Measurements from ENCODE around the gene OR5J2. TPM values are rescaled to one million over a fixed set of nuclear protein-coding genes. Genes with fewer than 3 reads are reported as not detected.

OR5J2 gene
- polyA plus RNA-seq, 1 experiment: not detected

GRCh38 chr11:56163804-56164203 is 12.6 kb upstream of the OR5J2 start:
- TF ChIP-seq CTCF (IDR thresholded peaks at IDR 0.05; ENCODE audit: insufficient read depth, low read depth, low read length): no peak
- POLR2A ChIA-PET: no interaction called here
- Histone ChIP-seq H3K36me3 (ENCODE audit: control insufficient read depth, insufficient read depth, low read length) (no peaks in the 10 kb centered on the region), H3K4me3 (ENCODE audit: low read depth, low read length) (no peak overlapping the region), H3K27me3 (ENCODE audit: control insufficient read depth, insufficient read depth, low read length) (no peaks in the 10 kb centered on the region)
- CTCF ChIA-PET: no interaction called here
- no peak for DNase-seq (ENCODE audit: low read depth)

DNA sequence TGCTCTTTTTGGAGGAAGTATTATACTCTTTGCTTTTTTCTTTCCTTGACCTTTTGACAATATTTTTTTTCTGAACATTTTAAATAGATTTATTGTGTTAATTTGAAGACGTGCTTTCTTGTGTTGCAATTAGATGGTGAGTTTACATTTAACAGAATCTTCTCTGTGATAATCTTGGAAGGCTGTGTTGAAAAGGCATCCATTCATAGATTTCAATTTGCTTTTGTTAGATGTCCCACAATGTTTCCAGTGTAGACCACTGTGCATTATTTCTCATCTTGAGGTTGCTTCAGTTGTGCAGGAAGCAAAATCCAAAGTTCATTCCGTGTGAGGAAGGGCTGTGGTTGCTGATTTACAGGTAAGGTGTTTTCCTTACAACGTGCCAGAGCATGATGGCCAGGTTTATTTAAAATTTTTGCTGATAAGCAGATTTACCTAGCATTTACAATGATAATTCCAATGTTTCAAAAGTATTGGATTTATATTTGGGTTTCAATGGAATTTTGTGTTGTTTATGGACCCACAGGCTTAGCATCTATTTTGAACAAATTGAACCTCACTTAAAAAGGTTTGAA is 4.1 kb upstream of the OR5J2 start:
- H3K36me3 ChIP-seq (ENCODE audit: control insufficient read depth, insufficient read depth, low read length): no peaks in the 10 kb centered on the region
- ChIA-PET POLR2A (no interaction called here), CTCF (no interaction called here)
- no peak for DNase-seq (ENCODE audit: low read depth)
- no peaks in the 10 kb centered on the region for H3K27me3 ChIP-seq (ENCODE audit: control insufficient read depth, insufficient read depth, low read length)
- no peak overlapping the region for H3K4me3 ChIP-seq (ENCODE audit: low read depth, low read length)
- TF ChIP-seq CTCF (IDR thresholded peaks at IDR 0.05; ENCODE audit: insufficient read depth, low read depth, low read length): no peak

- no peak for DNase-seq (ENCODE audit: low read depth)
- Histone ChIP-seq H3K36me3 (ENCODE audit: control insufficient read depth, insufficient read depth, low read length) (no peaks in the 10 kb centered on the region), H3K27me3 (ENCODE audit: control insufficient read depth, insufficient read depth, low read length) (no peaks in the 10 kb centered on the region), H3K4me3 (ENCODE audit: low read depth, low read length) (no peak overlapping the region)
- no peak for TF ChIP-seq CTCF (IDR thresholded peaks at IDR 0.05; ENCODE audit: insufficient read depth, low read depth, low read length)
- ChIA-PET POLR2A (no interaction called here), CTCF (no interaction called here)
Measured at GRCh38 chr11:56183459-56183858, 7.0 kb downstream of the OR5J2 start.

- Histone ChIP-seq H3K4me3 (ENCODE audit: low read depth, low read length) (no peak overlapping the region), H3K36me3 (ENCODE audit: control insufficient read depth, insufficient read depth, low read length) (no peaks in the 10 kb centered on the region), H3K27me3 (ENCODE audit: control insufficient read depth, insufficient read depth, low read length) (no peaks in the 10 kb centered on the region)
- ChIA-PET POLR2A (no interaction called here), CTCF (no interaction called here)
- TF ChIP-seq CTCF (IDR thresholded peaks at IDR 0.05; ENCODE audit: insufficient read depth, low read depth, low read length): no peak
- no peak for DNase-seq (ENCODE audit: low read depth)
Measured at GRCh38 chr11:56188602-56189001, 12.2 kb downstream of the OR5J2 start.

DNA sequence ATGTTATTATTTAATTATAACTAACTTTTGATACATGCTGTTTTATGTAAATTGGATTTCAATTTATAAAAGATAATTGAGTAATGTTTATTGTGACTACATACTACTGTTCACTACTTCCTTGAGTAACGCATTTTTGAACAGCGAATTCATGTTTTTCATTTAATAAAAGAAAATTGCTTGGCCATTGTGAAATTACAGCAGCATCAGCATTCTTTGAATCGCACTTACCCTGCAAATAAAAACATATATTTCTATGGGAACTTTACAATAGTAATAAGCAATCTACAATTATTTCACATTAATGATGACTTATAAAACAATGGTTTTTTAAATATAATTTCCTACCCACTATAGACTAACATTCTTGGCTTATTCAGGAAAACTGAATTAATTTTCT is 20.3 kb downstream of the OR5J2 start:
- CTCF ChIA-PET: interaction anchor here (0.5 kb wide), 1 partner anchor 340 kb away, joined by 3 read pairs; no protein-coding TSS in a partner anchor
- no peaks in the 10 kb centered on the region for H3K27me3 ChIP-seq (ENCODE audit: control insufficient read depth, insufficient read depth, low read length)
- POLR2A ChIA-PET: no interaction called here
- no peak for DNase-seq (ENCODE audit: low read depth)
- no peak overlapping the region for H3K4me3 ChIP-seq (ENCODE audit: low read depth, low read length)
- TF ChIP-seq CTCF (IDR thresholded peaks at IDR 0.05; ENCODE audit: insufficient read depth, low read depth, low read length): no peak
- H3K36me3 ChIP-seq (ENCODE audit: control insufficient read depth, insufficient read depth, low read length): no peaks in the 10 kb centered on the region
